GM18502 (cell line): Measurements from ENCODE around the gene KIAA2012.
"Not testable (repeated sequence)": the region's sequence is repeated elsewhere in the genome, so short reads cannot be mapped to it uniquely, and the experiment has no call there.

ENCODE experiments used
- ATAC-seq: cut with Tn5 transposase; IDR thresholded peaks from one replicate; pipeline ENCODE4 v1.9.1; 2021; ENCODE audit warnings: mild to moderate bottlenecking; ENCODE audit not compliant: unreplicated experiment, poor library complexity

The KIAA2012 gene

DNA sequence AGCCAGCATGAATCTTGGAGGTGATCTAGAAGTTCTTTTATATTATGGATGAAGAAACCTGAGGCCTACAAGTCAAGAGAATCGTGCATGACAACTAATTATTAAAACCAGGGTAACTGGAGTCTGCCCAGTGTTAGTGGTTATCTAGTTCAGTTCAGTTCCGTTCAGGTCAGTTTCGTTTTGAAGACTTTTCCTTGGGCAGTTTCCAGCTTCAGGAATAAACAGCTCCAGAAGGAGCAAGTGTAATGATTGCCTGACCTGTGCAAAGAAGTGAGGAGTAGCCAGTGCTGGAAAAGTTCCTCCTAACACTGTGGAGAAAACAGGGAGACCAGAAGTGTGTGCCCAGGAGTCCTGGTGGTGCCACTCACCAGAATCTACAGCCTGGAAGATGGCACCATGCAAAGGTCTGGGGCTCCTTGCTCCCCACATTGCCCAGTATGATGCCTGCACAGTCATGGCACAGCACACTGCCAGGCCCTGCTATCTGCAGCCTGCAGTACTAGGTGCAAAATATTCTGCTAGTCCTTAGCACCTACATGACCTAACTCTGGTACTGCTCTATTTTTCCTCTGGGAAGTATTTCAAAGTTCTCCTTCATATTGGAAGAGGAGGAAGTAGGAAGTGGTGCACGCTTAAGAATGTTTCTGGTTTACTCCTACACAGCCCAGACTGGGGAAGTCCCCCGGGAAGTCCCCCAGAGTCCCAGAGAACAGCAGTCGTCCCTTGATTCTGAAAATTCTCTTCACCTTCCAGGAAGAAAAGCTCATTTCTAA, 99.6 kb downstream of the KIAA2012 start:
- ATAC-seq = peak; percentile 78

DNA sequence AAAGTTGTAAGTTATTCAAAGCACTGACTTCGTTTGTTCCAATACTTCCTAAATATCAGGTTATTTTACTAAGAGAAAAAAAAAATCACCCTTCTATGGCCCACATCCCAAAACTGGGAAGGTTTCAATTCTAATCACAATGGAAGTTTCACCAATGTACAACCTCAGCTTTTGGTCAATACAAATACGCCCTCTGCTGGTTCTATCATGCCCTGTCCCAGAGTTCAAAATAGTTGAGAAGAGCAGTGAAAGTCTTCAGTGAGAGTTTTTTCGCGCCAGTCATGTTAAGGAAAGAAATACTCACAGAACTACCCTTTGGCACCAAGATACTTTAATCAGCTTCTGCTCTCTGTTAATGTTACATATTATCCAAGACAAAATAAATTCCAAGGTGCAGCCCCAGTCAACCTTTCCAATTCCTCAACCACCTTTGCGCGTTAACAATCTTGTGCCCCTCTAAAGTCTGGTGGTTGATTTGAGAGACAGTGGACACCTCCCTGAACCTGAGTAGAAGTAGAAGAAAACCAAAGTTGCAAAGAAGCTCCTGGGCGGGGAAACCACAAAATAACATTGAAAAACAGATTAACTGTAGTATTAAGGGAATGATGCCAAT, 105.4 kb downstream of the KIAA2012 start:
- ATAC-seq = no peak

DNA sequence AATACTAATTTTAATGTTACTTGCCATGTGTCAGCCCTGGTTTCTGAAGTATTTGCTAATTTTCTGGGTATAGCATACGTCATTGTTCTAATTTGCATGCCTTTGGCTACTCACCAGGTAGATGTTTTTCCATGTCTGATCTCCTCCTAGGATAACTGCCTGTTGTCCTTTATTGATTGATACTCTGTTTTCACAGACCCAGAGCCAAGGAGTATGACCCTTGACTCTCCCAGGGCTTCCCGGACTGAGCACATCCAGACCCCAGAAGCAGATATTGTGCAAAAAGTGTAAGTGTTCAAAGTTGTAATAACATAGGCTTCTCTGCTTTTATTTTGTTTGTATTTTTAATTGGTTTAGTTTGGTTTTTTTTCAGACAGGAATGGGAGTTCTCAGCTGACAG, 111.5 kb downstream of the KIAA2012 start:
- no peak for ATAC-seq

DNA sequence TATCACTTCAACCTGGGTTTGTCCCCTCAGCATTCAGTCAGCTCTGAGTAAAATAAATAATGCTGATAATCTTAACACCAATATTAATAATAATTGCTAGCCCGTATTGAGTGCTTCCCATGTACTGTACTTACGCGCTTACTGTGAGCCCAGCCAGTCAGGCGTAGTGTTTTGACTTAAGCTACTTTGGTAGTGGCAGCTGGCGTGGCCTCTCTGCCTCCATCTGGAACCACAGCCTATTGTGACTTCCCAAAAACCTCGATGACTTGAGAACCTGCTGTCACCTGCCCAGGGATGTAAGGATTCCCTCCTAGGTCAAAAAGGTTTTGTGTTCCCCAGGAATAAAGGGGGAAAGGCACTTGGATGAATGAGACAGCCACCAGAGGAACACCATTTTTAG, 112.1 kb downstream of the KIAA2012 start:
- ATAC-seq = no peak

DNA sequence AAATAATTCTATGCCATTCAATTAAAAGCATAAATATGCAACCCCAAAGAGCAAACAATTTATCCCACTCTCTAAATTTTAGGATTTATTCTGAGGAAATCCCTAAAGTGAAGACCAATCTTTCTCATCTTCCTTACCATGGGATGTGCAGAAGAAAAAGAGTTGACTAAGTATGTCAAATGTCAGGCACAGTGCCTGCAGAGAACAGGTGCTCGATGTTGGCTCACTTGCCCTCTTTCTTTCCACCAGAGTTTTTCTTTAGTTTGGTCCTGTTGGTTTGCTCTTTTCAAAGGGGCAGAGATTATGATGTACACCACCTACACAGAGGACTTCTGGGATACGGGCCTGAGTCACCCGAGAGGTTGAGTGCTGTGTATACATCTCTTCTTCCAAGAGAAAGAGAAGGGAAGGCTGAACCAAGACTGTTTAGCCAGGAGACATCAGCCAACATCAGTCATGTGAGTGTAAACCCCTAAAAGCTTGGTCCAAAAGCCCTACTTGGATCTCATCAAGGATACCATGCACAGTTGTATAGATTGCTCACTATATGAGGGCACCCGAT, 113.7 kb downstream of the KIAA2012 start:
- ATAC-seq = no peak

DNA sequence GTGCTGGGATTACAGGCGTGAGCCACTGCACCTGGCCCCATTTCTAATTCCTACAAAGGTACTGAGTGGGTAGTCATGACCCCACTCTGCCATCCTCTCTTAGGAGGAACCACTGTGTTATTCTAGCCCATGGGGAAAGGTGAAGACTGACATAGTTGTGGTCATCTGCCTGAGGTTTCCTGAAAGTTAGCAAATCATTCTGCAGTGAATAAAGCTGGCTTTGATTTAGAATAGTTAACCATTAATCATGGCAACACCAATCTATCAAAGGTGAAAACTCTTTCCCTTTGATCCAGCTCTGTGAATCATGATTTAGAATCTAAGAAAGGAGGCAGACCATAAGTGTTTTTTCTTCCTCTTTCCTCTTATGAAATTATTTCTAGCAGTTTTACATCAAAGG, 114.5 kb downstream of the KIAA2012 start:
- no peak for ATAC-seq

DNA sequence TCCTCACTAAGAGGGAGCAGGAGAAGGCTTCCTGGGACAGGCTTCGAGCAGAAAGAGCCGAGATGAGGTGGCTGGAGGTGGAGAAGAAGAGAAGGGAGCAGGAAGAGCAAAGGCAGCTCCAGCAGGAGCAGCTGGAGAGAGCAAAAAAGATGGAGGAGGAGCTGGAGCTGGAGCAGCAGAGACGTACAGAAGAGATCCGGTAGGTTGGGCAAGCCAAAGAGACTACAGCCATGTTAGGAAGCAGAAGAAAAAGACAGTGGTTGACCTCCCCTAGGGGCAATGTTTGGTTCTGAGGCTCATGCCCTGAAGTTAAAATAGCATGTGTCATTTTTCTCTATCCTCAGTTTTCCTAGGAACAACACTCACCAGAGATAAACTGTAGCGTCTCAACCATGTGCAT, 120.2 kb downstream of the KIAA2012 start:
- ATAC-seq = no peak

DNA sequence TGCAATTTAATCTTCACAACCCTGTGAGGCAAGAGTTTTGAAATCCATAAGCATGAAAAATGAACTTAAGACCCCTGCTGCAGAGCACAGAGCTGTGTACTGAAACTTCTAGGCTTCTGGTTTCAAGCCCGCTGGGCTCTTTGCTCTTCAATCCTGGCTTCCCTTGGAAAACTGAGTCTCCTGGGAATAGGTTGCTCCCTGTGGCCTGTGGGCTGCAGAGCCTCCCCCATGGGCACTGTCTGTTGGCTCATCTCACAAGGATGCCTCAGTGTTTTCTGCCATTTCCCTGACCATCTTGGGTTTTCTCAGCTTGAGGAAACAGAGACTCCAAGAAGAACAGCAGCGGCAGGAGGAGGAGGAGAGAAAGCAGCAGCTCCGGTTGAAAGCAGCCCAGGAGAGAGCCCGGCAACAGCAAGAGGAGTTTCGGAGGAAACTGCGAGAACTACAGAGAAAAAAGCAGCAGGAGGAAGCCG, 120.9 kb downstream of the KIAA2012 start:
- no peak for ATAC-seq

DNA sequence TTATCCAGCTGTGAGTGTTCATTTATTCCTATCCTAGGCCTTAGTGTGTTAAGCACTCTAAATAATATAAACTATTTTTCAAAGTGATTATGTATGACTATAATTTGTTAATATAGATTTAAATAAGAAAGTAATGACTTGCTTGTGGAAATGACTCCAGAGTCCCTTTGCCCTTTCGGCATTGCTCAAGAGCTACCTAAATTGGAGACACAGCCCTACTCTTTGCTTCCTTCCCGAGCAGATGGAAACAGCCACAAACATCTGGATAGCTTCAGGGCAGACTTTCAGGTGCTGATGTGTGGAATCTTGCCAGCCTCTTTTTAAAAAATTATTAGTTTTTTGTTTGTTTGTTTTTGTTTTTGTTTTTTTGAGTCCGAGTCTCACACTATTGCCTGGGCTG, 121.4 kb downstream of the KIAA2012 start:
- no peak for ATAC-seq

DNA sequence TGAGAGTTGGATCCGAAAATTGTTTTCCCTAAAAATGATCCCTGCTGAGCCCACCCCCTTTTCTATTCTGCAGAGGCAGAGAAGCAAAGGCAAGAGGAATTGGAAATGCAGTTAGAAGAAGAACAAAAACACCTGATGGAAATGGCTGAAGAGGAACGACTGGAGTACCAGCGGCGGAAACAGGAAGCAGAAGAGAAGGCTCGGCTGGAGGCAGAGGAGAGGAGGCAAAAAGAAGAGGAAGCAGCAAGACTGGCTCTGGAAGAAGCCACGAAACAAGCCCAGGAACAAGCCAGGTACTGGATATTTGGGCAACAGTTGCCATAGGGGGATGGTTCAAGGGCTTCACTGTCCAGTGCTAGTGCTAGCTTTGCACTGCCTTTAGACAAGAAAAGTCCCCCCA, 123.7 kb downstream of the KIAA2012 start:
- ATAC-seq = no peak

DNA sequence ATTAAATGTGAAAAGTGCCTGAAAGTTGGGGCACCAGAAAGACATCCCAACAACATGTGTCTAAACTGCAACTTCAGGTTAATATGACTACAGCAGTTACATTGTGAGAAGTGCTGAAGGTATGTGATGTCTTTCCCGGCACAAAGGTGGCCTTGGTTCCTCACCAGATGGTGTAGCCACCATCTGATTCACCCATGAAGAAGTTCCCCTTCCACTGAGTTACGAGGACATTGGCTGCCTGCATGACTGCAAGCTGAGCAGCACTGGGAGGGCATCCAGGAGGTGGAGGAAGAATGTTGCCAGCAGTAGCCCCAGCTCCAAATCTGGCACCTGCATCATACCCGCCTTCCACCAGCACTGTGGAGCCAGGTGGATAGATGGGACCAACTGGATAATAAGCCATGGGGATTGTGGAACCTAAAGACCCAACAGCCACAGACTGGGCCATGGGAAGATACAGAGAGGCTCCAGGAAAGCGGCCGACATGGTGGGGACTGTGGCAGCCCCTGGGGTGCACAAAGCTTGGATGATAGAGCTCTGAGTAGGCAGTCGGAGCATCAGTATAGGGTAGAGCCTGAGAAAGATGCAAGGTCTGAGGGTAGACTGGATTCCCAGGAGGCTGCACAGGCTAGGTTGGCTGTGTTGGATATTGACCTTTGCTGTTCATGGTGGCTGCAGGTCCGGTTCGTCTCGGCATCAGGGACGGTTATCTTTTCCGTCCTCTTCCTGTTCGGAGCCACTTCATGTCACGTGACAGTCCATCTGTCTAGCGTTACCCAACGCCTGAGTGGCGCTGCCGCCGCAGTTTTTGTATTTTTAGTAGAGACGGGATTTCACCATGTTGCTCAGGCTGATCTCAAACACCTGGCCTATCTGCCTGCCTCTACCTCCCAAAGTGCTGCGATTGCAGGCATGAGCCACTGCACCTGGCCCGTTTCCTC, 128.4 kb downstream of the KIAA2012 start:
- ATAC-seq = no peak

DNA sequence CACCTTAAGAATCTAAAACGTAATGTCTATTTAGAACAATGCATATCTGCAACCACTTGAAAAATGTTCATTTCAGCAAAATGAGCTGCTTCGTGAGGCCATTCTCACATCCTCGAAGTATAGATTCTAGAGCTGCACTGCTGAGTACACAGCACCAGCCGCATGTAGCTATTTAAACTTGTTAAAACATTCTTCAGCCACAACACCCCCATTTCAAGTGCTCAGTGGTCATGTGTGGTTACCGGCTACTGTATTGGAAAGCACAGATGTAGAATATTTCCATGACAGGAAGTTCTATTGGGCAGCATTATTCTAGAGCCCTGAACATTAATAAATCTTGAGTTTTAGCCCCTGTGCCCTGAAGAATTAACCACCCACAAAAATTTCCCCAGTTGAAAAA, 130.3 kb downstream of the KIAA2012 start:
- no peak for ATAC-seq

DNA sequence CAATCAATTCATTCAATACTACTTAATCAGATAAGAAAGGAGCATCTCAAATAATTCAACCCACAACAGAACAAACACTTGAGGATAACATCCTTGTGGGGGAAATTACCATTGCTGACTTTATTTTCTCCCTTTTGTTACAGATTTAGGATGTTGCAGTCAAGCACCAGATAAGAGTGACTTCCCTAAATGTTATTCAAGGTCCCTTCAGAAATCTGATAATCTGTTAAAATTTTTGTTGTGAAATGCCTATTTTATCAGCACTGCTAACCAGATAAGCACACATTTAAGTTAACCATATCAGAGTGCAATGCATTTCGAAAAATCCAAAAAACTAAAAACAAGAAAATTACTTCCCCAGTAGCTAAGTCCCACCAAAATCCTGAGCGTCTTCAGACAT, 131.8 kb downstream of the KIAA2012 start:
- no peak for ATAC-seq

DNA sequence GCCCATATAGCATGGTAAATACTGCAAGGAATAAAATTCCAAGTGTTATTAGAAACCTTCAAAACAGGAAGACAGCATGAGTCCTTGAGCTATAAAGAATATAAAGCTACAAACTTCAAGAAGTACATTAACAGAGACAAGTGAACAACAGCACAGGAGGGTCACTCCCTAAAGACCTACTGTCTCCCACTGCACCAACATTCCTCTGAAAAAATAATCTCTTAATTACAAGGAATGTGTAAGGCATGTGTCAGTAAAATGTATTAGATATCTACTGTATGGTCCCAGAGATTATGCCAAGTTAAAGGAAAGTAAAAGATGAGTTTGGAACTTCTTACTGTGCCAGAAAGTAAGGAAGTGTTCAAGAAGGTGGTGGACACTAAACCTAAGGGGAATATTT, 135.5 kb downstream of the KIAA2012 start:
- no peak for ATAC-seq

DNA sequence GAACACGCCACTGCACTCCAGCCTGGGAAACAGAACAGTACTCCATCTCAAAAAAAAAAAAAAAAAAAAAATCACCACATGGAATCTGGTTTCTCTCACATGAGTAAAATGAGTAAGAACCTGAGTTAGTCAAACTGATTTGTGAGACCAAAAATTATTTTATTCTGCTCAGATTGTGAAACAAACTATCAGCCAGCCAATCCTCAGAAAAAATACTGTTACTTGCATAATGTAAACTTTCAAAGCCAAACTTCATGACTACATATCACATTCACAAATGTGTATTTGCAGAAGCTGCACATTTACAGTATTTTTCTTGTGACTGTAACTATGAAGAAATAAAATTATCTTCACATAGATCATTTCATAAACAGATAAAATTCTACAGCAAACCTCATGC, 142.1 kb downstream of the KIAA2012 start:
- no peak for ATAC-seq

DNA sequence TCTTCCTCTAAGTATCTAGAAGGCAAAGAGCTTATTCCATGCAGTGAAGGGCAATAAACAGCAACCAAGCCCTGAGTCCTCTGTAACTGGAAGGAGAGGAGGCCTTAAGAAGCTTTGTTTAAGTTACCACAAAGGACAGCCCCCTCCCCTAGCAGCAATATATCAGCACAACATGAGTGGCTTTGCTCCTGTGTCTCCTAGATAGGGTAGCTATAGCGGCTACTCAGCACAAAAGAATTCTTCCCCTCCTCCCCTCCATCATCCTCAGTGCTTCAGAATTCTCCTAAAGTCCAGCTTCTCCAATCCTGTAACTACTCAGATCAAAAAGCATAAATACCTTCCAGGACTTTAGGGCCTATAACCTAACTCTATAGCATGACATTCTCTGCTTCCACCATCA, 148.8 kb downstream of the KIAA2012 start:
- no peak for ATAC-seq

DNA sequence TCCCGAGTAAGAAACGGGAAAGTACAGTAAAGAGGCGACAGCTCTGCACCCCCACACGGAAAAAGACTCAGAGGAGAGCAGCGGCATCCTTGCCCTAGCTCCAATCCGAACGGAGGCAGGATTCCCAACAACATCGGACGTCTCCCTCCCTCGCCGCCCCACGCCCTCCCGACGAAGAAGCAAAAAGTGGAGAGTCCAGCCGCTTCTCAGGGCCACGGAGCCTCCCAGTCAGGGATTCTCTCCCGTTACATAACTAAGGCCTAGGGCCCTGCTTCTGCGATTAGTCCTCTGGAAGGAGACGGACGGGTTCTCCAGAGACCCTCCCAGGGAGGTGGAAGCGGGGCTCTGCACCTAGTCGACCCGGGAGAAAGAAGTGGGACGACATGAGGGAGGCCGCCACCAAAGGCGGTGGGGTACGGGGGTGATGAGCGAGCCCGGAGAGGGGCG, 164.8 kb downstream of the KIAA2012 start:
- ATAC-seq = peak; percentile 50

DNA sequence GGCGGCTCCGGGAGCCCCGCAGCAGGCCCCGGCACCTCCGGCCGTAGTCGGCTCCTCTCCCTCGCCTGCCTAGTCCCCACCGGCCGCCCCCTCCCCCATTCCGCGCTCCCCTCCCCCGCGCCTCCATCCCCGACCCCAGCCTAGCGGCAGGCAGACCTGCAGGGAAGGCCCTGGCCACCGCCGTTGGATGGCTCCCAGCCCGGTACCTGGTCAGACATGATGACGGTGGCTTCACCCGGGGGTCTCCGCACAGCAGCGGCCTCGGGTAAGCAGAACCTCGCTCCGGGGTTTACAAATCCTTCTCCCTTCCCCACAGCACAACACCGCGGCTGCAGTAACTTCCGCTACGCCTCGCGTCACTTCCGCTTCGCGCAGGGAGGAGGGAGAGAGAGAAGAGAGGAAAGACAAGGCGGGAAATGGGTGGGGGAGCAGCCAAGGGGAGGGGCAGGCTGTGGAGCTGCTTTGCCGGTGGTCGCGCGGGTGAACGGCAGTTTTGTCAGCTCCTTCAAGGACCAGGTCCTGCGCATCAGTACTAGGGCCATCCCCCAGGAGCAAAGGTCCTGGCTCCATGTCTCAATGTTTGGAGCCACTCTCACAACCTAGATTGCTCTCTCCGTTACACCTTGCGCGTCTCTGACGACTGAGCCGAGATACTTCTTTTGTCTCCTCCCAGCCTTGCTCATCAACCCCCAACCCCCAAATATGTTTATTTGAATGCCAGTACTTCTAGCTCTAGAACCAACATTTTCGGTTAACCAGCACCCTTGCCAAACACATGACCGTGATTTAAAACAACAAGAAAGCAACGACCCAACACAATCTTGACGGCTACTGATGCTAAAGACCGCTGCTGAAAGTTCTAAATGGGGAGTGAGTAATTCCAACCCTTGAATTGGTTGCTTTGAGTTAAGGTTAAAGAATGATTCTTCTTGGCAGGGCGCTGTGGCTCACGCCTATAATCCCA, 165.5 kb downstream of the KIAA2012 start, which contains the start of gene SUMO1:
TSS of gene SUMO1 (minus strand) at position 364 of the 964 bp plus-strand sequence. CDS start at position 218, 146 bp downstream.
- peak; percentile 96 for ATAC-seq

DNA sequence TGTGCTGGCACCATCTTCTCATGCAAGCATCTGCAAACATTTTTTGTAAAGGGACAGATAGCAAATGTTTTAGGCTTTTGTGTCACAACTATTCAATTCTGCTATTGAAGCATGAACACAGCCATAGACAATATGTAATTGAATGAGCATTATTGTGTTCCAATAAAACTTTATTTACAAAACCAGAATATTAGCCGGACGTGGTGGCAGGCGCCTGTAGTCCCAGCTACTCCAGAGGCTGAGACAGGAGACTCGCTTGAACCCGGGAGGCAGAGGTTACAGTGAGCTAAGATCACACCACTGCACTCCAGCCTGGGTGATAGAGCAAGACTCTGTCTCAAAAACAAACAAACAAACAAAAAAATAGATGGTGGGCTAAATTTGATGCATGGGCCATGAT, 174.7 kb downstream of the KIAA2012 start:
- ATAC-seq = not testable (repeated sequence)
